ENCODE results near the gene ARHGAP33. TPM values are rescaled to one million over a fixed set of nuclear protein-coding genes. Genes with fewer than 3 reads are reported as not detected.

Gene ARHGAP33
- total and polyA plus RNA-seq, 10 of the 15 experiments (the other 5 are each of a cell fraction or from before 2014, with no cell fraction given), result 0.05 to 22.9 (median 2.3) TPM; not detected in 1

DNA sequence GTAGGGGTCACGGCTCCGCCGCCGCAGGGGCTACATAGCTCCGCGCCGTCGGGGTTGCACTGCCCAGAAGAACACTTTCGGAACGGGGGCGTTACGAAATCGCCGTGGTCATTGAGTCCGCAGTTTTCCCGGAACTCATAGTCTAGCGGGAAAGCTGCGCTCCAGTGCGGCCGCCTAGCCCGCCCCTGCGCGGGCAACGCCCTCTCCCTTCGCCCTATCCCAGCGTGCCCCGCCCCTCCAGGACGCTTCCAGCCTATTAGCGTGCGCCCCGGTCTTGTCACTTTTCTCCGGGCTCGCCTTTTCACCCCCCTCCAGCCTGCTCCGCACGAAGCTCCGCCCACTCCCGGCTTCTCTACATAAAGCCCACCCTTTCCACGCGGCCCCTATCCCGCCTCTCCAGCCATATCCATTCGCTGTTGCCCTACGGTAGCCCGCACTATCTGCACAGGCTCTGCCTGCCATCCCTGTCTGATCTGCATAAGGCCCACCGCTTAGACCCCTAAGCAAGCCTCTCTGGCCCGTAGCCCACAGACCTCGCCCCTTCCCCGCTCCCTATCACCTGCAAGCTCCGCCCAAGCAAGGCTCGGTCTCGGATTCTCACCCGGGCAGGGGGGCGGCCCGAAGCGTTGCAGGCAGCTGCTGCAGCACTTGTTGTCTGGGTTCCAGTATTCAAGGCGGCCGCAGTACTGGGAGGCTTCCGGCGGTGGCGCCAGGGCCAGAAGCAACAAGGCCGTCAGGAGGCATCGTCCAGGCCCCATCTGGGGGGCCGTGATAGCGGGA lies 34.8 kb upstream of the ARHGAP33 start (continued):
- TF ChIP-seq, protein P1, sequence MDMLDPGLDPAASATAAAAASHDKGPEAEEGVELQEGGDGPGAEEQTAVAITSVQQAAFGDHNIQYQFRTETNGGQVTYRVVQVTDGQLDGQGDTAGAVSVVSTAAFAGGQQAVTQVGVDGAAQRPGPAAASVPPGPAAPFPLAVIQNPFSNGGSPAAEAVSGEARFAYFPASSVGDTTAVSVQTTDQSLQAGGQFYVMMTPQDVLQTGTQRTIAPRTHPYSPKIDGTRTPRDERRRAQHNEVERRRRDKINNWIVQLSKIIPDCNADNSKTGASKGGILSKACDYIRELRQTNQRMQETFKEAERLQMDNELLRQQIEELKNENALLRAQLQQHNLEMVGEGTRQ (IDR thresholded peaks at IDR 0.05; ENCODE audit: borderline replicate concordance, low read depth, low read length), result no peak
- TF ChIP-seq HDAC6 (IDR thresholded peaks at IDR 0.05; ENCODE audit: unreplicated experiment), result no peak
- peak; percentile 88 for TF ChIP-seq POLR2AphosphoS5 (IDR thresholded peaks at IDR 0.05; ENCODE audit: low read length)
- no peak for TF ChIP-seq HDAC2 (IDR thresholded peaks at IDR 0.05)
- TF ChIP-seq, protein P2, sequence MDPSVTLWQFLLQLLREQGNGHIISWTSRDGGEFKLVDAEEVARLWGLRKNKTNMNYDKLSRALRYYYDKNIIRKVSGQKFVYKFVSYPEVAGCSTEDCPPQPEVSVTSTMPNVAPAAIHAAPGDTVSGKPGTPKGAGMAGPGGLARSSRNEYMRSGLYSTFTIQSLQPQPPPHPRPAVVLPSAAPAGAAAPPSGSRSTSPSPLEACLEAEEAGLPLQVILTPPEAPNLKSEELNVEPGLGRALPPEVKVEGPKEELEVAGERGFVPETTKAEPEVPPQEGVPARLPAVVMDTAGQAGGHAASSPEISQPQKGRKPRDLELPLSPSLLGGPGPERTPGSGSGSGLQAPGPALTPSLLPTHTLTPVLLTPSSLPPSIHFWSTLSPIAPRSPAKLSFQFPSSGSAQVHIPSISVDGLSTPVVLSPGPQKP (IDR thresholded peaks at IDR 0.05; ENCODE audit: low read depth, low read length), result no peak
- no peak for TF ChIP-seq ASH2L (IDR thresholded peaks at IDR 0.05; ENCODE audit: borderline replicate concordance, low read depth)
- peak; percentile 37 for TF ChIP-seq DPF2 (IDR thresholded peaks at IDR 0.05)
- peak; percentile 74 for TF ChIP-seq TAF1 (IDR thresholded peaks at IDR 0.05; ENCODE audit: borderline replicate concordance, low read depth, low read length)
- TF ChIP-seq SMAD1 (IDR thresholded peaks at IDR 0.05; ENCODE audit: low read depth, partially characterized antibody), result peak; percentile 33
- TF ChIP-seq GABPA (IDR thresholded peaks at IDR 0.05; ENCODE audit: low read depth), result no peak
- TF ChIP-seq, protein P3, sequence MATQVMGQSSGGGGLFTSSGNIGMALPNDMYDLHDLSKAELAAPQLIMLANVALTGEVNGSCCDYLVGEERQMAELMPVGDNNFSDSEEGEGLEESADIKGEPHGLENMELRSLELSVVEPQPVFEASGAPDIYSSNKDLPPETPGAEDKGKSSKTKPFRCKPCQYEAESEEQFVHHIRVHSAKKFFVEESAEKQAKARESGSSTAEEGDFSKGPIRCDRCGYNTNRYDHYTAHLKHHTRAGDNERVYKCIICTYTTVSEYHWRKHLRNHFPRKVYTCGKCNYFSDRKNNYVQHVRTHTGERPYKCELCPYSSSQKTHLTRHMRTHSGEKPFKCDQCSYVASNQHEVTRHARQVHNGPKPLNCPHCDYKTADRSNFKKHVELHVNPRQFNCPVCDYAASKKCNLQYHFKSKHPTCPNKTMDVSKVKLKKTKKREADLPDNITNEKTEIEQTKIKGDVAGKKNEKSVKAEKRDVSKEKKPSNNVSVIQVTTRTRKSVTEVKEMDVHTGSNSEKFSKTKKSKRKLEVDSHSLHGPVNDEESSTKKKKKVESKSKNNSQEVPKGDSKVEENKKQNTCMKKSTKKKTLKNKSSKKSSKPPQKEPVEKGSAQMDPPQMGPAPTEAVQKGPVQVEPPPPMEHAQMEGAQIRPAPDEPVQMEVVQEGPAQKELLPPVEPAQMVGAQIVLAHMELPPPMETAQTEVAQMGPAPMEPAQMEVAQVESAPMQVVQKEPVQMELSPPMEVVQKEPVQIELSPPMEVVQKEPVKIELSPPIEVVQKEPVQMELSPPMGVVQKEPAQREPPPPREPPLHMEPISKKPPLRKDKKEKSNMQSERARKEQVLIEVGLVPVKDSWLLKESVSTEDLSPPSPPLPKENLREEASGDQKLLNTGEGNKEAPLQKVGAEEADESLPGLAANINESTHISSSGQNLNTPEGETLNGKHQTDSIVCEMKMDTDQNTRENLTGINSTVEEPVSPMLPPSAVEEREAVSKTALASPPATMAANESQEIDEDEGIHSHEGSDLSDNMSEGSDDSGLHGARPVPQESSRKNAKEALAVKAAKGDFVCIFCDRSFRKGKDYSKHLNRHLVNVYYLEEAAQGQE (IDR thresholded peaks at IDR 0.05; ENCODE audit: low read depth, low read length), result no peak
- TF ChIP-seq, protein P4, sequence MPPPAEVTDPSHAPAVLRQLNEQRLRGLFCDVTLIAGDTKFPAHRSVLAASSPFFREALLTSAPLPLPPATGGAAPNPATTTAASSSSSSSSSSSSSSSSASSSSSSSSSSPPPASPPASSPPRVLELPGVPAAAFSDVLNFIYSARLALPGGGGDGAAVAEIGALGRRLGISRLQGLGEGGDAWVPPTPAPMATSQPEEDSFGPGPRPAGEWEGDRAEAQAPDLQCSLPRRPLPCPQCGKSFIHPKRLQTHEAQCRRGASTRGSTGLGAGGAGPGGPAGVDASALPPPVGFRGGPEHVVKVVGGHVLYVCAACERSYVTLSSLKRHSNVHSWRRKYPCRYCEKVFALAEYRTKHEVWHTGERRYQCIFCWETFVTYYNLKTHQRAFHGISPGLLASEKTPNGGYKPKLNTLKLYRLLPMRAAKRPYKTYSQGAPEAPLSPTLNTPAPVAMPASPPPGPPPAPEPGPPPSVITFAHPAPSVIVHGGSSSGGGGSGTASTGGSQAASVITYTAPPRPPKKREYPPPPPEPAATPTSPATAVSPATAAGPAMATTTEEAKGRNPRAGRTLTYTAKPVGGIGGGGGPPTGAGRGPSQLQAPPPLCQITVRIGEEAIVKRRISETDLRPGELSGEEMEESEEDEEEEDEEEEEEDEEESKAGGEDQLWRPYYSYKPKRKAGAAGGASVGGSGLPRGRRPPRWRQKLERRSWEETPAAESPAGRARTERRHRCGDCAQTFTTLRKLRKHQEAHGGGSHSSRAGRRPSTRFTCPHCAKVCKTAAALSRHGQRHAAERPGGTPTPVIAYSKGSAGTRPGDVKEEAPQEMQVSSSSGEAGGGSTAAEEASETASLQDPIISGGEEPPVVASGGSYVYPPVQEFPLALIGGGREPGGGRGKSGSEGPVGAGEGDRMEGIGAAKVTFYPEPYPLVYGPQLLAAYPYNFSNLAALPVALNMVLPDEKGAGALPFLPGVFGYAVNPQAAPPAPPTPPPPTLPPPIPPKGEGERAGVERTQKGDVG (CRISPR knock-in tag; IDR thresholded peaks at IDR 0.05), result no peak
- no peak for TF ChIP-seq EGR1 (IDR thresholded peaks at IDR 0.05; ENCODE audit: borderline replicate concordance in 1 of 2, low read depth in 2 of 2, low read length in 2 of 2)
- TF ChIP-seq BACH1 (IDR thresholded peaks at IDR 0.05; ENCODE audit: borderline replicate concordance), result peak; percentile 69
- TF ChIP-seq LARP7 (IDR thresholded peaks at IDR 0.05), result no peak
- no peak for TF ChIP-seq CBX3 (IDR thresholded peaks at IDR 0.05; ENCODE audit: borderline replicate concordance, low read depth)
- TF ChIP-seq, protein P5, sequence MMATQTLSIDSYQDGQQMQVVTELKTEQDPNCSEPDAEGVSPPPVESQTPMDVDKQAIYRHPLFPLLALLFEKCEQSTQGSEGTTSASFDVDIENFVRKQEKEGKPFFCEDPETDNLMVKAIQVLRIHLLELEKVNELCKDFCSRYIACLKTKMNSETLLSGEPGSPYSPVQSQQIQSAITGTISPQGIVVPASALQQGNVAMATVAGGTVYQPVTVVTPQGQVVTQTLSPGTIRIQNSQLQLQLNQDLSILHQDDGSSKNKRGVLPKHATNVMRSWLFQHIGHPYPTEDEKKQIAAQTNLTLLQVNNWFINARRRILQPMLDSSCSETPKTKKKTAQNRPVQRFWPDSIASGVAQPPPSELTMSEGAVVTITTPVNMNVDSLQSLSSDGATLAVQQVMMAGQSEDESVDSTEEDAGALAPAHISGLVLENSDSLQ (IDR thresholded peaks at IDR 0.05), result peak; percentile 90
- TF ChIP-seq BHLHE40 (IDR thresholded peaks at IDR 0.05; ENCODE audit: borderline replicate concordance in 1 of 2, low read depth in 2 of 2, low read length in 1 of 2), result peak in 1 of 2 experiments; percentile 44; a peak in 2 of 4 replicates
- TF ChIP-seq EP300 (IDR thresholded peaks at IDR 0.05; ENCODE audit: borderline replicate concordance in 1 of 2, control insufficient read depth in 1 of 2, low read depth in 2 of 2, low read length in 2 of 2), result no peak
